ENCODE data around the gene SPAG6. TPM values are rescaled to one million over a fixed set of nuclear protein-coding genes. Genes with fewer than 3 reads are reported as not detected.

Gene SPAG6
- total RNA-seq, 6 experiments from 2014 or later: not detected

GRCh38 chr10:22443175-22443901 lies 98.0 kb downstream of the SPAG6 start:
- Mint-ChIP-seq H3K36me3 (ENCODE audit: low read depth) (peaks cover 6% of the 10 kb centered on the region; the same call in 1 of the 2 replicates), H3K27ac (no peak overlapping the region), H3K27me3 (ENCODE audit: insufficient read depth) (peaks cover 10% of the 10 kb centered on the region), H3K4me1 (ENCODE audit: low read depth) (peaks cover 8% of the 10 kb centered on the region), H3K4me3 (no peak overlapping the region), H3K9me3 (no peaks in the 10 kb centered on the region)
- TF ChIP-seq CTCF (IDR thresholded peaks at IDR 0.05): no peak
- no peak for DNase-seq

GRCh38 chr10:22444219-22444788 lies 99.0 kb downstream of the SPAG6 start:
- Mint-ChIP-seq H3K36me3 (ENCODE audit: low read depth) (no peaks in the 10 kb centered on the region), H3K27me3 (ENCODE audit: insufficient read depth) (peaks cover 10% of the 10 kb centered on the region), H3K9me3 (no peaks in the 10 kb centered on the region), H3K4me3 (no peak overlapping the region), H3K4me1 (ENCODE audit: low read depth) (no peaks in the 10 kb centered on the region), H3K27ac (no peak overlapping the region)
- no peak for TF ChIP-seq CTCF (IDR thresholded peaks at IDR 0.05)
- DNase-seq: no peak

- Mint-ChIP-seq H3K27me3 (ENCODE audit: insufficient read depth) (peaks cover 12% of the 10 kb centered on the region), H3K4me1 (ENCODE audit: low read depth) (no peaks in the 10 kb centered on the region), H3K9me3 (no peaks in the 10 kb centered on the region), H3K27ac (no peak overlapping the region), H3K4me3 (no peak overlapping the region), H3K36me3 (ENCODE audit: low read depth) (no peaks in the 10 kb centered on the region)
- DNase-seq: no peak
- no peak for TF ChIP-seq CTCF (IDR thresholded peaks at IDR 0.05)
These were observed 100.2 kb downstream of the SPAG6 start for GRCh38 chr10:22445495-22445894.

- no peak for TF ChIP-seq CTCF (IDR thresholded peaks at IDR 0.05)
These were observed 101.8 kb downstream of the SPAG6 start for GRCh38 chr10:22447068-22447467.

GRCh38 chr10:22451346-22451745 lies 106.0 kb downstream of the SPAG6 start:
- no peaks in the 10 kb centered on the region for H3K4me1 Mint-ChIP-seq (ENCODE audit: low read depth)
- no peaks in the 10 kb centered on the region for H3K9me3 Mint-ChIP-seq

More at GRCh38 chr10:22447068-22447467, 101.8 kb downstream of the SPAG6 start:
- no peaks in the 10 kb centered on the region for H3K4me1 Mint-ChIP-seq (ENCODE audit: low read depth)
- peaks cover 12% of the 10 kb centered on the region for H3K27me3 Mint-ChIP-seq (ENCODE audit: insufficient read depth)
- no peaks in the 10 kb centered on the region for H3K36me3 Mint-ChIP-seq (ENCODE audit: low read depth)
- DNase-seq: no peak
- H3K27ac Mint-ChIP-seq: no peak overlapping the region
- H3K9me3 Mint-ChIP-seq: no peaks in the 10 kb centered on the region
- H3K4me3 Mint-ChIP-seq: no peak overlapping the region

More at GRCh38 chr10:22451346-22451745, 106.0 kb downstream of the SPAG6 start:
- TF ChIP-seq CTCF (IDR thresholded peaks at IDR 0.05): no peak
- Mint-ChIP-seq H3K27ac (no peak overlapping the region), H3K4me3 (no peak overlapping the region), H3K27me3 (ENCODE audit: insufficient read depth) (peaks cover 10% of the 10 kb centered on the region; the same call in 1 of the 2 replicates), H3K36me3 (ENCODE audit: low read depth) (no peaks in the 10 kb centered on the region)
- no peak for DNase-seq

All from HFFc6 (cell line).